Thoracic aorta (tissue), 2 donors: Measurements from ENCODE around the gene SLC22A17. TPM values are rescaled to one million over a fixed set of nuclear protein-coding genes. Genes with fewer than 3 reads are reported as not detected.

Experiments used
- ATAC-seq: fragments of 150-250 bp; one replicate; pipeline ENCODE4 v1.8.0; 2017; ENCODE audit warnings: low read depth; ENCODE audit not compliant: insufficient number of reproducible peaks, low FRiP score
- DNase-seq: peaks from one replicate; pipeline ENCODE4 v3.0.0-alpha.2; 2020; ENCODE audit warnings: low spot score
- H3K27ac ChIP-seq, 2 donors: fragments of 200-600 bp; sonication (generic); 1 replicate in 1 of 2; 2 replicates in 1 of 2; pipeline ENCODE4 v1.5.1; 2016; ENCODE audit warnings: mild to moderate bottlenecking in 2 of 2, moderate library complexity in 2 of 2
- H3K27me3 ChIP-seq: fragments of 200-600 bp; sonication (generic); replicated peaks from 2 replicates; pipeline ENCODE4 v1.6.0; 2016; ENCODE audit warnings: mild to moderate bottlenecking; ENCODE audit not compliant: insufficient read depth
- H3K36me3 ChIP-seq: fragments of 200-600 bp; sonication (generic); one replicate; pipeline ENCODE4 v1.5.1; 2016
- H3K4me1 ChIP-seq, 2 donors: fragments of 200-600 bp; sonication (generic); 1 replicate in 1 of 2; 2 replicates in 1 of 2; pipeline versions ENCODE4 v1.5.1 to v1.6.0; 2016; ENCODE audit warnings: low read depth in 2 of 2, mild to moderate bottlenecking in 1 of 2; ENCODE audit not compliant: control insufficient read depth in 1 of 2
- H3K4me3 ChIP-seq: fragments of 200-600 bp; sonication (generic); 2 replicates; pipeline ENCODE4 v1.5.1; 2016; ENCODE audit warnings: mild to moderate bottlenecking
- H3K9me3 ChIP-seq: fragments of 200-600 bp; sonication (generic); 2 replicates; pipeline ENCODE4 v1.5.1; 2016
- CTCF ChIP-seq: fragments of 200-600 bp; sonication (generic); IDR thresholded peaks from one replicate; pipeline ENCODE4 v1.5.1; 2019; ENCODE audit warnings: antibody characterized with exemption
- total RNA-seq, 2 donors: library from RNA; depleted of rRNA; stranded (reverse); fragments of >200 nt; gene quantifications; one replicate each; pipeline versions ENCODE4 v1.1.0 to v1.2.3, GENCODE V29; 2016

The SLC22A17 gene
- total RNA-seq, 2 donors from 2014 or later: 55.1 to 72.3 TPM

DNA sequence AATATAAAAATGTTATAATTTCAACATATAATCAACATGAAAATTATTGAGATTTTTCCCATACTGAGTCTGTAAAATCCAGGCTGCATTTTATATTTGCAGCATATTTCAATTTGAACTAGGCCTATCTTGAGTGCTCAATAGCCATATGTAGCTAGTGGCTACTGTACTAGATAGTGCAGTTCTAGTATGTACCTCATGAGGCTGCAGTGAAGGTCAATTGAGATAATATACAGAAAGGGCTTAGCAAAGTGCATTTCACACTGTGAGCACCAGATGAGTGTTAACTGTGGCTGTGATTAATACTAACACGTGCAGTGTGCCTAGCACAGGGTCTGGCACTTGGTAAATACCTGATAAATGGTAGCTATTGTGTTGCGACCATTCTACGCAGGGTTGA, 5.4 kb upstream of the SLC22A17 start:
- H3K27ac ChIP-seq: no peak overlapping the region

DNA sequence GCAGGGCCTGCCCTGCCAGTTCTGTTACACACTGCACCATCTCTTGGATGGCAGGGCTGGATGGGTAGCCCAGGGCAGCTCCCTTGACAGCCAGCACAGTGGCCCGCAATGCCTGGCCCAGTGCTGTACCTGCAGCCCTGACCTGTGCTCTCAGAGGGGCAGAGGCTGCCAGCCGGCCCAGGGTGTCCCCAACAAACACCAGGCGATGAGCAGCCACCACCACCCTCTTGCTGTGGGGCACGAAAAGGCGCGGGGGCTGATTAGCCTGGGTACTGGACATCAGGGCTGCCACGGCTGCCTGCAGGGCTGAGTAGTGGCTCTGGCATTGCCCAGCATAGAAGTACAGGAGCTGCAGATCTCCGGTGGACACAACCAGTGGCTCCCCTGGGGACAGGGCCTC, 4.6 kb upstream of the SLC22A17 start:
- H3K27ac ChIP-seq: no peak overlapping the region

More for the DNA sequence above, 5.4 kb upstream of the SLC22A17 start:
- no peaks in the 10 kb centered on the region for H3K9me3 ChIP-seq
- H3K36me3 ChIP-seq: peaks cover 6% of the 10 kb centered on the region
- peaks cover 0 to 15% of the 10 kb centered on the region in 2 donors for H3K4me1 ChIP-seq
- no peak overlapping the region for H3K4me3 ChIP-seq
- DNase-seq (no peak), ATAC-seq (no peak)
- no peak for TF ChIP-seq CTCF
- no peaks in the 10 kb centered on the region for H3K27me3 ChIP-seq

DNA sequence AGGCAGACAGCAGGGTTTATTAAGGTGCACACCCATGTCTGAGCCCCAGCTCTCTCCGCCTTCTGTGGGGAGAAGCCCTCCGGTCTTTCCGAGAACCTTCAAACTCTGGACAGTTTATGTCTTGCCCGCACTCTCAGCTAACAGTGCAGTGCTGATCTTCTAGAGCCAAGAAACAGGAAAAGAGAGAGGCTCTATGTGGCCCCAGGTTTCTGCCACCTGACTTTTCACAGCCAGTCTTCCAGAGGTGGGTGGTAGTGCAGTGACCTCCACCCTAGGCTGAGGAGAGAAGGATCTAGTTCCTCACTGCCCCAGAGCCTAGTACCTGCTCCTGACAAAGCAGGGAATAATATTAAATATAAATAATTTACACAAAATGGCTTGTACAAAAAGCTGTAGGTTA, 4.0 kb upstream of the SLC22A17 start:
- H3K36me3 ChIP-seq: peaks cover 6% of the 10 kb centered on the region
- ATAC-seq (no peak), DNase-seq (no peak)
- no peak overlapping the region for H3K4me3 ChIP-seq
- TF ChIP-seq CTCF: no peak
- H3K27me3 ChIP-seq: no peaks in the 10 kb centered on the region
- H3K27ac ChIP-seq: no peak overlapping the region
- H3K4me1 ChIP-seq: peaks cover 2 to 9% of the 10 kb centered on the region in 2 donors
- H3K9me3 ChIP-seq: no peaks in the 10 kb centered on the region

More for the DNA sequence above, 4.6 kb upstream of the SLC22A17 start:
- no peak overlapping the region for H3K4me3 ChIP-seq
- peaks cover 0 to 11% of the 10 kb centered on the region in 2 donors for H3K4me1 ChIP-seq
- no peaks in the 10 kb centered on the region for H3K9me3 ChIP-seq
- peaks cover 6% of the 10 kb centered on the region for H3K36me3 ChIP-seq
- TF ChIP-seq CTCF: no peak
- ATAC-seq: no peak
- DNase-seq: no peak
- no peaks in the 10 kb centered on the region for H3K27me3 ChIP-seq

DNA sequence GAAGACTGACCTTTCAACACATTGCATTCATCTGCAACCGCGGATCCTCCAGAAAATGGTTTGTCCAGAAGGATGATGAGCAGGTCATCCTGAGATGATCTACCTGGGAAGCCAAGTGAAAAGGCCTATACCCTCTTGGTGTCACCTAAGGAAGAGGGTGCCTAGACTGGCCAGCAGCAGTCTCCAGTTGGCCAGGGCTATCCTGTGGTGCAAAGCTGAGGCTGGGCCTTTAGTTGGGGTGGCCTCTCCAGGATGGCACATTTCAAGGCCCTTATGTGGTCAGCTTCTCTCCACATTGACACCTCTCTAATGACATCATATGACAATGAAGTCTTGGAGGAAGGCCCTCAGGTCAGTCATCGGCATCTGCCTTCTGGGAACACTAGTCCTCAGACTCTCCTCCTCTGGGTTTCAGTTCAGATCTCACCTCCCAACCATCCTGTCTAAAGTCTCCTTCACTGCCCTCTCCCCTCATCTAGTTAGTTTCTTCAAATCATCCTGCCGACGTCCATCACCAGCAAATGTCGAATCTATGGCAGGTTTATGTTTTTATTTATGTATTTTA, 3.3 kb upstream of the SLC22A17 start:
- DNase-seq (no peak), ATAC-seq (no peak)
- H3K27me3 ChIP-seq: no peaks in the 10 kb centered on the region
- no peak for TF ChIP-seq CTCF
- peaks cover 6% of the 10 kb centered on the region for H3K36me3 ChIP-seq
- H3K9me3 ChIP-seq: no peaks in the 10 kb centered on the region
- H3K27ac ChIP-seq: no peak overlapping the region
- H3K4me3 ChIP-seq: no peak overlapping the region
- peaks cover 3 to 9% of the 10 kb centered on the region in 2 donors for H3K4me1 ChIP-seq

- Histone ChIP-seq H3K4me1 (peaks cover 3 to 9% of the 10 kb centered on the region in 2 donors), H3K27ac (no peak overlapping the region), H3K27me3 (no peaks in the 10 kb centered on the region), H3K9me3 (no peaks in the 10 kb centered on the region), H3K4me3 (no peak overlapping the region), H3K36me3 (peaks cover 6% of the 10 kb centered on the region)
- no peak for TF ChIP-seq CTCF
- no peak for DNase-seq
- no peak for ATAC-seq
These were observed 2.3 kb upstream of the SLC22A17 start for GRCh38 chr14:23354990-23355389.
